ENCODE results near the gene IL32. TPM values are rescaled to one million over a fixed set of nuclear protein-coding genes. Genes with fewer than 3 reads are reported as not detected.

The IL32 gene
- total and polyA plus RNA-seq, 2 of the 4 experiments (the other 2 are of a cell fraction) = 25.6 to 95.7 TPM

DNA sequence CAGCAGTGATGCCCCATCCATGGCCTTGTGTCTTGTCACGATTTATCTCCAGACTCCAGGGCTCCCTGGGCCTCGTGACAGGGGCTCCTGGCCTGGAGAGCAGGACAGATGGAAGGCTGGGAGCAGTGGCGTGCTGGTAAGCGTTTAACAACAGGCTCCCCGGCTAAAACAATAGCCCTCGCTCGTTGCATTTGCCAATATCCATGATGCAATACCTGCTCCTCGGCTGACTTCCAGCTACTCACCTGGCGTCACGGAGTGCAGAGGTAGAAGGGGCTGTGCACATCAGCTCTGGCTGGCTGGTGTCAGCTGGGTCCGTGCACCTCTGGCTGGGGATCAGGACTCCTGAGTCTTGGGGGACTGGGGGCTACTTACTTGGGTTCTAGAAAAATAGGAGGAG lies 27.2 kb upstream of the IL32 start:
- no peak overlapping the region for H2AK9ac ChIP-seq (replicated peaks; ENCODE audit: low read depth, low read length, poor library complexity)
- no peaks in the 10 kb centered on the region for H3K9me3 ChIP-seq (ENCODE audit: control insufficient read depth, insufficient read depth, low read length)
- dilution Hi-C loops (cut with HindIII; ENCODE audit: low sequenced_read_pairs, unreplicated experiment) (no loop called here), in situ Hi-C loops (cut with MboI; ENCODE audit: low sequenced_read_pairs) (no loop called here), intact Hi-C loops (cut with micrococcal nuclease) (no loop called here)
- H2AFZ ChIP-seq (replicated peaks; ENCODE audit: low read length, poor library complexity) = no peak overlapping the region
- H2AK5ac ChIP-seq (ENCODE audit: low read depth, low read length) = no peak overlapping the region
- DNase-seq (no peak), ATAC-seq (ENCODE audit: low read depth) (no peak)
- no peaks in the 10 kb centered on the region for H3K4me1 ChIP-seq (ENCODE audit: control insufficient read depth, insufficient read depth, low read length)
- H3K79me1 ChIP-seq (ENCODE audit: low read depth in 1 of 2, low read length in 2 of 2) = no peaks in the 10 kb centered on the region
- ChIA-PET CTCF (interaction anchor here (2.3 kb wide), 1 partner anchor 10 kb away, joined by 7 read pairs; no protein-coding TSS in a partner anchor), POLR2A (ENCODE audit: unreplicated experiment) (no interaction called here)
- H3K4ac ChIP-seq (ENCODE audit: low read depth, low read length) = no peak overlapping the region
- no peaks in the 10 kb centered on the region for H3K9me1 ChIP-seq (ENCODE audit: insufficient read depth, low read length)
- no peak overlapping the region for H4K8ac ChIP-seq (ENCODE audit: low read depth in 2 of 2, low read length in 2 of 2)
- no peaks in the 10 kb centered on the region for H4K20me1 ChIP-seq (ENCODE audit: insufficient read depth, low read length)
- H2BK20ac ChIP-seq (ENCODE audit: low read depth, low read length) = no peak overlapping the region
- H3K36me3 ChIP-seq (ENCODE audit: control insufficient read depth, insufficient read depth, low read length) = no peaks in the 10 kb centered on the region
- no peak overlapping the region for H4K5ac ChIP-seq (ENCODE audit: low read depth, low read length)
- peaks cover 65% of the 10 kb centered on the region for H3K27me3 ChIP-seq (ENCODE audit: control insufficient read depth, insufficient read depth, low read length)
- no peak overlapping the region for H2BK120ac ChIP-seq (ENCODE audit: low read depth, low read length)
- no TSS peak for BruUV-seq (replicated peaks)
- H3K56ac ChIP-seq (ENCODE audit: extremely low read depth, insufficient read depth, low read length) = no peak overlapping the region
- no peak overlapping the region for H2BK15ac ChIP-seq (ENCODE audit: low read depth, low read length)
- H4K91ac ChIP-seq (ENCODE audit: insufficient read depth, low read depth, low read length) = no peak overlapping the region
- H3K4me3 ChIP-seq (ENCODE audit: insufficient read depth, low read depth, low read length) = no peak overlapping the region
- H3K18ac ChIP-seq (ENCODE audit: low read depth, low read length) = no peak overlapping the region
- TF ChIP-seq CEBPB (IDR thresholded peaks at IDR 0.05; ENCODE audit: low read depth, low read length) (peak; percentile 53), USF2 (IDR thresholded peaks at IDR 0.05; ENCODE audit: low read depth, low read length) (no peak)
- no peak overlapping the region for H3K23ac ChIP-seq (ENCODE audit: low read depth, low read length)
- WGBS, 2 experiments (ENCODE audit: extremely low coverage in 2 of 2, insufficient read length in 1 of 2) = no CpG with 5 or more reads among the region's 11 CpGs
- no peak overlapping the region for H3K4me2 ChIP-seq (ENCODE audit: low read depth, low read length)
- no peak overlapping the region for H3K14ac ChIP-seq (replicated peaks; ENCODE audit: low read depth, low read length)
- no peak overlapping the region for H3K27ac ChIP-seq (ENCODE audit: insufficient read depth, low read length)
- no peak overlapping the region for H2BK5ac ChIP-seq (ENCODE audit: low read depth, low read length, poor library complexity, severe bottlenecking)
- H3K9ac ChIP-seq (ENCODE audit: low read depth, low read length) = no peak overlapping the region

Data from IMR-90 (cell line).